NOMO-1 treated with dmso at 0.1 percent for 144 hours (cell line): ENCODE data around the gene HNRNPM.

Experiments used
- DNase-seq: peaks from one replicate; lab custom pipeline; 2025; ENCODE audit not compliant: unreplicated experiment; lab: John Stamatoyannopoulos, UW

HNRNPM gene

GRCh38 chr19:8458380-8458779, 13.6 kb downstream of the HNRNPM start:
- DNase-seq: no peak

GRCh38 chr19:8459095-8459494, 14.3 kb downstream of the HNRNPM start:
- DNase-seq: no peak

GRCh38 chr19:8459520-8460270, 14.9 kb downstream of the HNRNPM start:
- no peak for DNase-seq

- DNase-seq: no peak
These were observed 15.9 kb downstream of the HNRNPM start for GRCh38 chr19:8460516-8461298.

GRCh38 chr19:8461376-8461775, 16.6 kb downstream of the HNRNPM start:
- DNase-seq: no peak

GRCh38 chr19:8461891-8462290, 17.1 kb downstream of the HNRNPM start:
- no peak for DNase-seq

- no peak for DNase-seq
These were observed 17.8 kb downstream of the HNRNPM start for GRCh38 chr19:8462571-8462970.

- DNase-seq: no peak
These were observed 18.6 kb downstream of the HNRNPM start for GRCh38 chr19:8463365-8463764.

- no peak for DNase-seq
These were observed 21.2 kb downstream of the HNRNPM start for GRCh38 chr19:8466018-8466417.

- DNase-seq: no peak
These were observed 23.3 kb downstream of the HNRNPM start for GRCh38 chr19:8468124-8468523.

GRCh38 chr19:8468761-8469373, 24.1 kb downstream of the HNRNPM start:
- DNase-seq: no peak

- DNase-seq: no peak
These were observed 25.0 kb downstream of the HNRNPM start for GRCh38 chr19:8469613-8470368.

GRCh38 chr19:8473648-8474476, 29.1 kb downstream of the HNRNPM start:
- DNase-seq: peak; percentile 34

- no peak for DNase-seq
These were observed 30.2 kb downstream of the HNRNPM start for GRCh38 chr19:8475005-8475404.

- no peak for DNase-seq
These were observed 31.7 kb downstream of the HNRNPM start for GRCh38 chr19:8476524-8476923.

- no peak for DNase-seq
These were observed 33.1 kb downstream of the HNRNPM start for GRCh38 chr19:8477889-8478288.

GRCh38 chr19:8478598-8478997, 33.8 kb downstream of the HNRNPM start:
- no peak for DNase-seq

GRCh38 chr19:8481201-8481600, 36.4 kb downstream of the HNRNPM start:
- no peak for DNase-seq

GRCh38 chr19:8481616-8482015, 36.8 kb downstream of the HNRNPM start:
- no peak for DNase-seq

- DNase-seq: no peak
These were observed 37.9 kb downstream of the HNRNPM start for GRCh38 chr19:8482696-8483095.
